Eye (tissue), 1 donor: ENCODE results near the gene TSC22D1.
"Not testable (repeated sequence)": the region's sequence is repeated elsewhere in the genome, so short reads cannot be mapped to it uniquely, and the experiment has no call there.

Experiments
- DNase-seq: peaks from one replicate; pipeline ENCODE4 v3.0.0-alpha.2; 2015

Gene TSC22D1

DNA sequence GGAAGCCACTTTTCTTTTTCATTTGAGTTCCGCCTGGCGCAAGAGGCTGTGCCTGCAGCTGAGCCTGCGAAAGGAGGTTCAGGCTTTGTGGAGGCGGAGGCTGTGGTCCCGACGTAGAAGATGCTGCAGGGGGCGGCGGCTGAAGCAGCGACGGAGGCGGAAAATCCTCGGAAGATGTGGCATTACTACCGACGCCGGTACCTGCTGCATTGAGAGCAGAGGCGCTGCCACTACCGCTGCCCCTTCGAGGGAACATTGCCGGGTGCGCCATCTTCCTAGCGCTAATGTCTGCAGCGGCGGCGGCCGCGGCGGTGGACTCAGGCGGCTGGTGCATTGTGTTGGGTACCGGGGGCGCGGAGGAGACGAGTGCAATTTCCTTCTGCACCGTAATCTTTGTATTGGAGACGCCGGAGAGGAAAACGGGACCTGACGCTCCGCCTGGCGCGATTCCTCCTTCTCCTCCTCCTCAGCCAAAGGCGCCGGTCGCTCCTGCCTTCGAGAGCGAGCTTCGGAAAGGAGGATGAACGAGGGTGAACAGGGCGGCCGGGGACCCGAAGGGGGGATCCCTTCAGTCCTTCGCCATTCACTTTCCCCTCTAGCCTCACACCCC, at the start of gene TSC22D1:
Gene TSC22D1 (minus strand): TSS at position 590 of the 610 bp plus-strand sequence. CDS start 256 bp downstream, at position 334.
- DNase-seq, result peak; percentile 83

DNA sequence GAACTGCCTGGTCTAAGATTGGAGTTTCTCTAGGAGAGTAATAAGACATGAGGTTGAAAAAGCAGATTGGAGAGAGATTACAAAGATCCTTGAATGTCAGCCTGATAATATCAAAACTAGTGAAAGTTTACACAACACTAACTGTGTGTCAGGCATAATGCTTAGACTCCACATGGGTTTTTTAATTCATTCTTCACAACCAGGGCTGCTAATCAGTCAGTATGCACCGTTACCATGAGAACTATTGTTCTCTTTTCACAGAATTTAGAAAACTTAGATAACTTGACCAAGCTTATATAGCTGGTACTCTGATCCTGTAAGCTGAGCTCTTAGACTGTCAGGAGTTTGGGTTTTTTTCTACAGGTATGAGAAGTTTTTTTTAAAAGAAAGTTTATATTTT, 46.6 kb upstream of the TSC22D1 start:
- no peak for DNase-seq

DNA sequence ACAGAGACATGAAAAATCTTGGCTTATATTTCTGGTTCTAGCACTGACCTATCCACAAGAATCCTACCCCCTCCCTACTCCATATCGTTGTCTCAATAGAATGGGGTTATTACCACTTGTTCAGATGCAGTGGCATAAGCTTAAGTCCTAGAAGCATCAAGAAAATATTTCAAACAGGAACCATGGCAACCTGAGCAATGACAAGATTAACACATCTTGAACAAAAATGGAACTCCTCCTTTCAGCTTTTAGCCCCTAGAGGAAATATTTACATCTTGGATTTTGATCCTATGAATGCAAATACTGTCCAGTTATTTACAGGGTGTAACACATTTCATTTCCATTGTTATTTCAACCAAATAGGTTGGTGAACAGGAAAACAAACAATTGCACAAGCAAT, 46.1 kb upstream of the TSC22D1 start:
- DNase-seq, result no peak

DNA sequence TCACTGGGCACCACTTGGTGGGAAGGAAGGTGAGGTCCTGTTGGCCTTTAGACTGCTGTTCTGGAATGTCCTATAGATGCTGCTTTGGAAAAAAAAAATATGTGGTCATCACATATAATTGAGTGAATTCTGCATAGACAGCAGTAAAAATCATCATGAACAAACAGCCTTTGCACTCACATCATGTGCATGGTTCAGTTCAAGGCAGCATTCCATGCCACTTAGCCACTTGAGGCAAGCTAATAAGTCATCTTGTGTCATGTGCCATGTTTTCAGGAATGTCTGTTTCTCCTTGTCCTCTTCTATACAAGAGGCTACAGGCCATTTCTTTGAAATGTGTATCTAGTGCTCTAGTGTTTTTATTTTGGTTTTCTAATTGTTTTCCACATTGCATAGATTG, 43.9 kb upstream of the TSC22D1 start:
- DNase-seq, result peak; percentile 50

DNA sequence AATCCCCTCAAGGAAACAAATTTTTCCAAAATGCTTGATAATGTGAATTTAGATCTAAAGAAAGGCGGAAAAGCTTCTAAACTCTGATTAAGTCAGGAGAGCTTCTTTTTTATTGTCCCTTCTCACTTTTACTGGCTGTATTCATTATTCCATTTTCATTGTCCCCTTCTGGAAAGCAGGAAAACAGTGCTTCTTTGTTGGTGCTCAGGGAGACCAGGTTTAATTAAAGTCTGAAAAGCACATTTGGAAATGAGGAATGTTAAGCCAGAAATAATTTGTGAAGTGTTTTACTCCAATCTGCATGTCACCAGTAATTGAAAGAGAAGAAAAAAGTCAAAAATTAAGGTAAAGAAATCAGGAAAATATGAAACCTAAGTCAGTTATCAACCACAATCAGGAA, 43.5 kb upstream of the TSC22D1 start:
- peak; percentile 30 for DNase-seq

DNA sequence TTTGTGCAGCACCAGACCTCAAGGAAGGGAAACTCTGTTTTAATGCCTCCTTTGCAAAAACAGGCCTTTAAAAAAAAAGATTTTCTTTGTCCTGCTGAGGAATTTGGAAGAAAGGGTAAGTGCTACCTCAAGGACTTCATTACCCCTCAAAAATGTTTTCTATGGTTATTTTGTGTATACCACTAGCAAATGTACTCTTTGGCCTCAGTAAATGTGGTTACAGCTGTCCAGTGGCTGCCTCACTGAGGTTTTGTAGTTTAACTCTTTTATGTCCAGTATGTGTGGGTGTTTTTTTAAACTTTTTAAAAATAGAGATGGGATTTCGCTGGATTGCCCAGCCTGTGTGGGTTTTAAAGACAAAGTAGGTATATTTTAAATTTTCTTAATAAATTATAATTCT, 42.2 kb upstream of the TSC22D1 start:
- no peak for DNase-seq

DNA sequence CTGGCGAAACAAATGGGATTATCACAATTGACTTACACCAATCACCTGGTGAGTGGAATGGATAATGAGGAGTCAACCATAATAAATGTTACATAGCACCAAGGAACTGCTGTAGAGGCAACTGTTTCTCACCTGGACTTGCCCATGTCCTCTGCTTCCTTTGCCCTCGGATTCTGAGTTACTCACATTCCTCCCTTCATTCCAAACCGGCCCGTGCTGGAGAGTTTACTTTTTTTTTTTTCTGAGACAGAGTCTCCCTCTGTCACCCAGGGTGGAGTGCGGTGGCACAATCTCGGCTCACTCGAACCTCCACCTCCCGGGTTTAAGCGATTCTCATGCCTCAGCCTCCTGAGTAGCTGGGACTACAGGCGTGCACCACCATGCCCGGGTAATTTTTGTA, 41.5 kb upstream of the TSC22D1 start:
- no peak for DNase-seq

DNA sequence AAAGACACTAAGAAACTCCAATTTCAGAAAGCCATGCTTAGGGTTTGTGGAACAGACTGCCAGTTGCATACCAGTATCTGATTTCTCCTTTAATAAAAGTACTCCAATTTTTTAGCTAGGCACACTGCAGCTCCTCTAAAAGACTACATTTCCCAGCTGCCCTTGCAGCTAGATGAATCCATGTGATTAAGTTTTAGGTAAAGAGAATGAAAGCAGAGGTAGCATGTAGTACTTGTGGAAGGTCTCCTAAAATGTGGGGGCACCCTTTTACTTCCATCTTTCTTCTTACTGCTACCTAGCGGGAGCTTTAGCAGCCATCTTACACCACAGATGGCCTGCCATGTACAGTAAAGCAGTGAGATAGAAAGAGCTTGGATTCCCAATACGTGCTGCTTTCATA, 33.0 kb upstream of the TSC22D1 start:
- DNase-seq, result no peak

DNA sequence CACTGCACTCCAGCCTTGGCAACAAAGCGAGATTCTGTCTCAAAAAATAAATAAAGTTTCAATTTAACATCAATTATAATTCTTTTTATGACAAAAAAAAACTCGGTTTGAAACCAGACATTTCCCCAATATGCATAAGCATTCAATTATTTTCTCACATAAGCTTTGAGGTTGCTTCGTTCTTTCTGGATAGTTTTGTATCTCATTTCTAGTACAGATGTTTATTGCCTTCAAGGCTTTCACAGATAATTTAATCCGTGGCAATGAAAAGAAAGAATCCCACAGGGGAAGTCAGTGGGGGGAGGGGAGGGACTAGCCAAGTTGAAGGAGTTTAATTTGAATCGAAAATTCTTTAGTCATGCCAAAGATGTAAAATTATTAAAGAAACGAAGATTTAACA, 29.6 kb upstream of the TSC22D1 start:
- no peak for DNase-seq

DNA sequence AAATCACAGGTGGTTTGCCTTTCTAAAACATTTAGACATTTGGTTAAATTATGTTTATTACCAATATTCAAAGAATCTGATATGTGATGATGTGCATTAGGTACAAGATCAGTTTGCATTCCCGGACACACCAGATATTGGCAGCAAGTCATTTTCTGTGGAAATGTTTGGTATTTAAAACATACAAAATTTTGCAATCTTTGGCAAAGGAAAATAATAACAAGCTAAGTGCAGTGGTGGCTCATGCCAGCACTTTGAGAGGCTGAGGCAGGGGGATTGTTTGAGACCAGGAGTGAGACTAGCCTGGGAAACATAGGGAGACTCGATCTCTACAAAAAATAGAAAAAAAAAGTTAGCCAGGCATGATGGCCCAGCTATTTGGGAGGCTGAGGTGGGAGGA, 29.1 kb upstream of the TSC22D1 start:
- no peak for DNase-seq

DNA sequence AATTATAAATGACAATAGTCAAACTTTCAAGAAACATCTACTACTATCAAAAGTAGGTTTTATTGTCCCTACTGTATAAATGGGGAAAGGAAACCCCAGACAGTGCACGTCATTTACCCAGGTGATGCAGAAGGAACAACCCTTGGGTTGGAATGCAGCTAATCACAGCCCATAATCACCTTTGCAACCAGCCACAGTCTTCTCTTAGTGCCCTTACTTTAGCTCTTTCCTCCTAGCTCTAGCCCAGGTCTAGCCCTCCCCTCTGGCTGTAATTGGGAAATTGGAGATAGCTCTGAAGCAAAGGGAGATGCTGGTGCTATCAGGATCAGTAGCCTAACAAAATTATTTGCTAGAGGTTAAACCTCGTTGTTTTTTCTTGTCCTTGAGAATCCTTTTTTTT, 25.5 kb upstream of the TSC22D1 start:
- DNase-seq, result no peak

DNA sequence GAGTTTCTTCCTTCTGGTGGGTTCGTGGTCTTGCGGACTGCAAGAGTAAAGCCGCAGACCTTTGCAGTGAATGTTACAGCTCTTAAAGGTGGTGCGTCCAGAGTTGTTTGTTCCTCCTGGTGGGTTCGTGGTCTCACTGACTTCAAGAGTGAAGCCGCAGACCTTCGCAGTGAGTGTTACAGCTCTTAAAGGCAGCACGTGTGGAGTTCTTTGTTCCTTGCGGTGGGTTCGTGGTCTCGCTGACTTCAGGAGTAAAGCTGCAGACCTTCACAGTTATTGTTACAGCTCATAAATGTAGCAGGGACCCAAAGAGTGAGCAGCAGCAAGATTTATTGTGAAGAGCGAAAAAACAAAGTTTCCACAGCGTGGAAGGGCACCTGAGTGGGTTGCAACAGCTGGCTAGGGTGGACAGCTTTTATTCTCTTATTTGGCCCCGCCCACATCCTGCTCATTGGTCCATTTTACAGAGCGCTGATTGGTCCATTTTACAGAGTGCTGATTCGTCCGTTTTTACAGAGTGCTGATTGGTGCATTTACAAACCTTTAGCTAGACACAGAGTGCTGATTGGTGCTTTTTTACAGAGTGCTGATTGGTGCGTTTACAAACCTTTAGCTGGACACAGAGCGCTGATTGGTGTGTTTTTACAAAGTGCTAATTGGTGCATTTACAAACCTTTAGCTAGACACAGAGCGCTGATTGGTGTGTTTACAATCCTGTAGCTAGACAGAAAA, 17.9 kb upstream of the TSC22D1 start:
- not testable (repeated sequence) for DNase-seq

DNA sequence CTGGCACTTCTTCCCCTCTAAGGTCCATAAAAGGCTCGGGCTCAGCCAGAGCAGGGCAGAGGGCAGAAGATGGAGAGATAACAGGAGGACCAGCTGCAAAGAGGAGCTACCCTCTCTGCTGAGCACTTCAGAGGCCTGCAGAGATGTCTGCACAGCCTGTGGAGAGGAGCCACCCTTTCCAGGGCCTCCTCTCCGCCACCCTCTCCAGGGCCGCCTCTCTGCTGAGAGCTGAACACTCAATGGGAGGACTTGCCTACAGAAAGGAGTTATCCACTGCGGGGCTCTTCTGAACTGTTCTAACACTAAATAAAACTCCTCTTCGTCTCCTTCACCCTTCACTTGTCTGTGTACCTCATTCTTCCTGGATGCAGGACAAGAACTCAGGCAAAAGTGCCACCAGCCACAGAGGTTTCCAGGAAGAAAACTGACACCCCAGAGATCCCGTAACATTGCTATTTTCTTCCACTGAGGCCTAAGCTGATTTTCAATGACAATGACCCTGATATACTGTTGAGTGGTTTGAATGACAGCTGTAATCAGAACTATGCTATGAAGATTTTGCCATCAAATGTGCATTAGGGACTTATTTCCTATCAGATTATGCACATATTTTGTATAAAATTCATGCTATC, 16.2 kb upstream of the TSC22D1 start:
- DNase-seq, result no peak

DNA sequence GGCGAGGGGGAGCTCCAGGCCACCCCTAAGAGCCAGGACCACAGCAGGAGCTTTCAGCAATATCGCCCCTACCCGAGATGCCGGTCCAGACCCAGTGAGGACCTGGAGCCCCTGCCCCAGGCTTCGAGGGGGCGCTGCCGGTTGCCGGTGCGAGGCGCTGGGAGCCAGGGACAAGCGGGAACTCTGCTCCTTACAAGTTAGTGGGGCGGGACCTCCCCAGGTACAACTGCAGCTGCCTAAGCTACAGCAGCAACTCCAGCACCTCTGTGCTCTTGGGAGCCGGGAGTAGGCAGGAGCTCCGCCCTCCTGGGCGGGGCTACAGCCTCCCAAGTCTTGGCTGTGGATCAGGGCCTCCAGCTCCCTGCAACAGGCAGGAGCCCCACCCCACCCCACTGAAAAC, 15.2 kb upstream of the TSC22D1 start:
- DNase-seq, result no peak

DNA sequence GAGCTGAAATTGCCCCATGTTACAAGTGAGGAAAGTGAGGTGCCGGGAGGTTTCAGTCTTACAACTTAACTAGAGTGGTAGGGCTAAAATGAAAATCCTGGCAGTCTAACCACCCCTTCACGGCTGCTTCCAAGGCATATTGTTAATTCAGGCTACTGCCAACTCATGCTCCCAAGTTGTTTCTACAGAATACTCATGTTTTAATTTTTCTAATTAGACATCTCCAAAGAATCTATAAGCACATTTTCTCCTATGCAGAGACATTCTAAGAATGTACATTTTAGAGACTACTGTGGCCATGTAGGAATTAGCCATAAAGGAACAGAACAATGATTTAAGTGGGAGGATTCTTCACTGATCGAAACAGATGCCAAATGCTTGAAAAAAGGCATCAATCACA, 7.0 kb upstream of the TSC22D1 start:
- DNase-seq, result no peak

DNA sequence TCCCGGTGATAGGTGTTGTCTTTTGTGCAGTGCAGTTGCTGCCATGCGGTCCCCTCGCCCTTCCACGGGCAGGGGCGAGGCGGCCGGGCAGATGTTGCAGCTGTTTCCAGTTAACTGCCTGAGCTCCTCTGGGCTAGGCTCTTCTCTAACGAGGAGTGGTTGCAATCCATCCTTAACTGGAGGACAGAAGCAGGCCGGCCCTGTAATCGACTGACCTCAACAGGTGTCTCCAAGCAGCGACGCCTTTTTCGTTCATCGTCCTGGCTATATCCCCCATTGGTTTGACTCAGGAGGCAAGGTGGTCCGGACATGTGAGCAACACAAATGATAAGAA, 1.9 kb upstream of the TSC22D1 start:
- no peak for DNase-seq

DNA sequence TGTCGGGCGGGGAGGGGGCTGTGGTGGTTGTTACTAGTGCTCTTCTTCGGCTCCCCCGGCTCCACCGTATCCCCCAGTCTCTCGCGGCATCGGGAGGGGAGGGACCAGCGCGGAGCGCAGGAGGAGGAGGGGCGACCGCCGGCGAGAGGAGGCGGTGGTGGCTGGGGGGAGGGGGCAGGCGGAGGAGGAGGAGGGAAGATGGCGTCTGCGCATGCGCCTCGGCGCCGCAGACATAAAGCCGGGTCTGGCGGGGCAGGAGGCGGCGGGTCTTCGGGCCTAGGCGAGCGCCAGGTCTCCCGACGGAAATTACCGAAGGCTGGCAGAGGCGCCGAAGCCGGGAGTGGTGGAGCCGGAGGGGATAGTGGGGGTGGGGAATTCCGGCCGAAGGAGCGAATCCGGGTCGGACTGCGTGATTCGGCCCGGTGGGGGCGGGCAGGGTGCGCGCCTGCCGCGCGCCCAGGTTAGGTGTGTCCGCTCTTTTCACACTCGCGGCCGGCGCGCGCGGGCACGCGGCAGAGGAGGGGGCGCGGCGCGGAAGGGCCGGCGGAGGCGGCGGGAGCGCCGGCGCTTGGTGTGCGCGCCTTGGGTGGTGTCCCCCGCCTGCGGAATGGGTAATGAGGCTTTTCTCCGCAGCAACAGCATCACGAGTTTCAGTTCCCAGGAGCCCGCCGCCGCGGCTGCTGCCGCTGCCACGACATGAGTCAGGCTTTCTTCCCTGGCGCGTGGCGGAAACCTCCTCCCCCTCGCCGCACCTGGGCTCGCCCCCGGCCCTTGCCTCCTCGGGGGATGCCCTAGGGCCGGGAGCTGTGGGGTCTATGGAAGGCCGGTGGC, 1.3 kb upstream of the TSC22D1 start:
- peak; percentile 98 for DNase-seq

DNA sequence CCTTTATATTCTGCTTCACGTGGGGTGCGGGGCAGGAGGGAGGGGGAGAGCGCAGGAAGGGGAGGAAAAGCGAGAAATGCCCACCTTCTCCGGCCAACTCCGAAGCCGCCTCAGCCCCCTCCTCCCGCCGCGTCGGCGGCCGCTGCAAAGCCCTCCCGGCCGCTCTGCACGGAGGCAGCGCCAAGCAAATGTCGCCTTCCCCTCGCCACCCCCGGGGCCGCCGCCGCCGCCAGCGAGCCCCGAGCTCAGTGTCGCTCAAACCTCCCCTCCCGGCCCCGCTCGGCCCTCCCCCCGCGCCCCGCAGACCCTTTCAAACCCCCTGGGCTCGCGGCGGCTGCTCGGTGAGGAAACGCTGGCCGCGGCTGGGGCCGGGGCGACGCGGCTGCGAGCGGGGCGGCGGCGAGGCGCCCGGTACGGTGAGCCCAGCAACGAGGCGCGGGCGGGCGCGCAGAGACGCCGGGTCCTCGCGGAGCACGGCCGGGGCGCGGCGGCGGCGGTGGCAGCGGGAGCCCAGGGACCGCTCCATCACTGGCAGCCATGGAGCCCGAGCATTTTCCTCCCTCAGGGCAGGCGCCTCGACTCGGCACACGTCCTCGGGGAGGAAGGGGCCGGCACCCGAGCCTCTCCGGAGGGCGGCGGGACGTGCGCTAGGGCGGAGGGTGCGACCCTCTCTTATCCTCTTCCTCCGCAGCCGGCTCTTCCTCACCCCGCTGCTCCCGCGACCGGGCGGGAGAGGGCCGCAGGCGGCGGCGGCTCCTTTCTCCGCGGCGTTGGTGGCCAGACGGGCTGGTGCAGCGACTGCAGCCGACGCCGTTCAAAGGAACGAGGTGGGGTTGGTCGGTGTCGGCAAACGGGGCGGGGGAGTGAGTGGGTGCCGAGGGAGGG, 463 bp upstream of the TSC22D1 start:
- no peak for DNase-seq

DNA sequence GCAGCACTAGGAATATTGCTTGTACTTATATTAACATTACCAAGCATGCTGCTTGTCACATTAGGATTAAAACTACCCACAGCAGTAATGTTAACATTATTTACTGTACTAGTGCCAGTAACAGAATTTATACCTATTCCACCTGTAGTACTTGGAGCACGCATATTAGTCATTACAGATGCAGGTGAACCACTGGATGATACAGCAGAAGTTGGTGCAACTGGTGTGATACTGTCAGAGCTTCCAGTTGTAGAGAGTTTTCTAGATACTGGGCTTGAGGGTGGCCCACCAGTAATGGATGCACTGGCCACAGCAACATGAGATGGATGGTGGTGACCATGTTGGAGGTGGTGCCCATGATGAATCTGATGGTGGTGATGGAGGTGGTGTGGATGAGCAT, 1.1 kb downstream of the TSC22D1 start:
- DNase-seq, result no peak

DNA sequence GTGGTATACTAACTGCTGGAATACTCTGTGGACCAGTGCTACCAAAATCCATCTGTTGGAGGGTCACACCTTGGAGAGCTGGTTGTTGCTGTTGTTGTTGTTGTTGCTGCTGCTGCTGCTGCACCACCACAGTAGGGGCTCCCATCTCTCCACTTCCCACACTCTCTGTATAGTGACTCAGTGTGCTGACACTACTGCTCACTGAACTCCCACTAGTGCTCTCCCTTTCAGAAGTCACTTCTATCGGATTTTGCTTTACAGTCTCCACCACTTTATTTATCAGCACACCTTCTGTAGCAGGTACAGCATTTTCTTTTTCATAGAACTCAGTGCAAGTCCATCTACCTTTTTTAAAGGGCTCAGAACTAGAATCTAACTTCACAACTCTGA, 1.7 kb downstream of the TSC22D1 start:
- no peak for DNase-seq

DNA sequence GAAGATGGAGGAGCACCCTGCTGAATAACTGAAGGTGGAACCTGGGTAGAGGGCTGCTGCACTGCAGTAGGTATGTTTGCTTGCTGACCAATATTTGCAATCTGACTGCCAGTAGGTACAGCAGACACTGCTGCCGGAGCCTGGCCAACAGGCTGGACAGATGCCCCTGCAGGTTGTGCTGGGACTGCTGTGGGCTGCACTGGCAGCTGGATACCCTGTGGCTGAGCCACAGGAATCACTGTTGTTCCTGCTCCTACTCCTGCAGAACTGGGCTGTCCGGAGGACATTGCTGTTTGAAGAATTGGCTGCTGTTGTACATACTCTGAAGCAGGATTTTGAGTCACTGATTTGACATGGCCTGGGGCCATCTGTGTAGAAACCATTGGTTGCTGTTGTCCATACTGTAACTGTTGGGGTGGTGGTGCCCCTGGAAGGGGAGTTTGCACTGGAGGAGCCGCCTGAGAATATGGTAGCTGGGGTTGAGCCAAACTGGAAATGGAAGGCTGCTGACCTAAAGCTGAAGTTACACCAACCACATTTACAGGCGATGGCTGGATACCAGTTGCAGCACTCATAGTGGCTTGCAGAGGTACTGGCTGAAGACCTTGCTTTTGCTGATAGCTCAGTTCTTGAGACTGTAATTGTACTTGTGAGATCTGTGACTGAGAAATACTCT, 2.2 kb downstream of the TSC22D1 start:
- peak; percentile 53 for DNase-seq

DNA sequence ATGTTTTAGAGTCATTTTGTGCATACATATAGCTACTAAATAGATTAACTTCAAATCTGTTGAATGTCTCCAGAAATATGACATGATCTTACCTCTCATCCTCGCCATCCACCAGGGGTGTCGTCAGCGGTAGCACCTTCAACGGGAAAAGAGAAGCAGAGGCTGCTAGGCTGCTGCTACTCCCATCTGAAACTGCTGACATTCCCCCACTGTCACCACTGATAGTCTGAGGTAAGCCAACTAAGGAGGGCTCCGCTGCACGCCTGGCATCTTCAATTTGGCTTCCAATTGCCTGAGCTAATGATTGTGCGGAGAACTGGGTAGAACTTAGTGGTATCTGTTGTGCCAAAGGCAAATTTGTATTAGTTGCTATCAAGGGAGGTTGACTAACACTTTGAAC, 3.1 kb downstream of the TSC22D1 start:
- DNase-seq, result peak; percentile 20
